ENCODE results near the gene NYAP2. TPM values are rescaled to one million over a fixed set of nuclear protein-coding genes. Genes with fewer than 3 reads are reported as not detected.

NYAP2 gene
- total RNA-seq, 1 experiment from 2014 or later = 0.05 TPM

GRCh38 chr2:225428360-225428759 is 28.9 kb downstream of the NYAP2 start:
- no peak for DNase-seq (ENCODE audit: low spot score)

DNA sequence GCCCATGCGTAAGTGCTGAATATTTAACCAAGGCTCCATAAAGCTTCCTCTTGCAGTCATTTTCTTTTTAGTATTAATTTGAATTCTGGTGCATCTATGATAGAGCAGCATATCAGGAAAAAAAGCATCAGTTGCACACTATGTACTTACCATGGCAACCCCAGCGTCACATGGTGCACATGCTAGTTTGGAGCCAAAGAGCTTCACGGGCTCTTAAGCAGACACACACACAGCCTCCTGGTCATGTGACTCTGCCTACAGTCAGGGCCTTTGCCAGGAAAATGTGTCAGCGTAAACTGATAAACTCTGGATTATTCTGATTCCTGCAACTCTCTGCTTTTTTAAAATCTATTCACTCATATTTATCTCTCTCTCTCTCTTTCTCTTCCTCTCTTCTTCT is 30.2 kb downstream of the NYAP2 start:
- no peak for DNase-seq (ENCODE audit: low spot score)

- no peak for DNase-seq (ENCODE audit: low spot score)
These were observed 31.8 kb downstream of the NYAP2 start for GRCh38 chr2:225431105-225431863.

- no peak for DNase-seq (ENCODE audit: low spot score)
These were observed 34.5 kb downstream of the NYAP2 start for GRCh38 chr2:225434014-225434413.

GRCh38 chr2:225437319-225437718 is 37.8 kb downstream of the NYAP2 start:
- DNase-seq (ENCODE audit: low spot score) = no peak

DNA sequence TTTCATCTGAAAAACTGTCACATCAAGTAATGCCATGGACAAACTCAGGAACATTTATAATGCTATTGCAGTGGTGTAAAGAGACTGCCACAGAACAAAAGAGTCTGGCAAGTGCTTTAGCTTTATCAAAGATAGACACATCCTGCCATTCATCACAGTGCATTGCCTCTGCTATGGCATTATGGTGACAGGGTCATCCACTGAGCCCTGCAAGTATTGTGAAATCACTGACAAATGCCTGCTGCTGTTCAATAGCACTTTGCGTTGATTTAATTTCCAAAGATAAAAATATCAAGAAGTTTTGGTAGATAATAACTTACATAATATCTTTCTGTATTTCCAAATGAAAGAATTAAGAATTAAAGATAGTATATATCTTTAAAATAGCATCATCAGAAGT is 38.7 kb downstream of the NYAP2 start:
- no peak for DNase-seq (ENCODE audit: low spot score)

DNA sequence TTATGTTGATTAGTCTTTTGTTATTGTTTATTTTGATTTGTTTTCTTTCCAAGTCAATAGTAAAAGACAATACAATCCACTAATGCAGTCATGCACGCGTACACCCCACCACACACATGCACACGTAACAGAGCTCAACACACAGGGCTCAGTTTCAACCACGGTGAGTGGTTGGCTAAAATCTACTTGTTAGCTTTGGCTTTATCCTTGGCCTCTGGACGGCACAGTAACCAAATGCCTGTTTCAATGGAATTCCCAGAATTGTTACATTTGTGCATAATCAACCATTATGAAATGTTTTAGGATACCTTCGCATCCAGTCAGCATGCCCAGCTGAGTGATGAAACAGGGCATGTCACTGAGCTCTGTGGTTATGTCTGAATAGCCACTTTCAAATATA is 53.2 kb downstream of the NYAP2 start:
- no peak for DNase-seq (ENCODE audit: low spot score)

GRCh38 chr2:225454412-225454811 is 54.9 kb downstream of the NYAP2 start:
- no peak for DNase-seq (ENCODE audit: low spot score)

GRCh38 chr2:225456619-225457260 is 57.2 kb downstream of the NYAP2 start:
- DNase-seq (ENCODE audit: low spot score) = no peak

DNA sequence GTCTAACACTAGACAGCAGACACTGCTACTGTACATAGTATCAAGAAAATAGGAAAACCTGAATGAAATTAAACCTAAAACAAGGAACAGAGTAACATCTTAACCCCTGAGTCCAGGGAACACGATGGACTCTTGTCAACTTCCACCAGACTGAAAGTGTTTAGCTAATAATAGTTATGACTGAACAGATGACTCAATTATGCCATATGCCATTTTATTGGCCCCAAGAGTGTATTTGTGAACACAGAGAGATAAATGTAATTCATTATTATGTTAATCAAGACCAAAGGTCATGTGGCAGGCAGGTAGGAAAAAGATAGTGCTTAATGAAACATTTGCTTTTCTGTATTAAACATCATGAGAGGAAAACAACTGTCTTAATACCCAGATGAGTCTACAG is 58.0 kb downstream of the NYAP2 start:
- DNase-seq (ENCODE audit: low spot score) = no peak

- DNase-seq (ENCODE audit: low spot score) = no peak
These were observed 59.1 kb downstream of the NYAP2 start for GRCh38 chr2:225458431-225459117.

DNA sequence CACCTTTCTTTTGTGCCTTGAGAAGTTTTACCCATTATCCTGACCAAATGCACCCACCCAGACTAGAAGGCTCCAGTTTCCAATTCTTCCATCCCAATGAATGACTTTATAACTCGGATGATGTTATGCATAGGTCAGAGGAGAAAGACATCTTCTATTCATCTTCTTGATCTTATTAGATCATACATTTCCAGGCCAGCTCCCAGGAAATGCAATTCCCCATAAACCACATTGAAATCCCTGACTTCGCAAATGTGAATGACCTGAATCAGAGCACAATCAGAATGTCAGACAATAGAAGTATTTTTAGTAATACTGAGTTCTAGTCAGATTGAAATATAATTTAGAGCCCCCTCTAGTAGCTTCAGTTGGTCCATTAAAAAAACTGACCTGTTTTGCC is 62.9 kb downstream of the NYAP2 start:
- DNase-seq (ENCODE audit: low spot score) = no peak

GRCh38 chr2:225462945-225463344 is 63.4 kb downstream of the NYAP2 start:
- DNase-seq (ENCODE audit: low spot score) = no peak

- DNase-seq (ENCODE audit: low spot score) = no peak
These were observed 63.9 kb downstream of the NYAP2 start for GRCh38 chr2:225463449-225463848.

GRCh38 chr2:225464346-225465025 is 65.0 kb downstream of the NYAP2 start:
- DNase-seq (ENCODE audit: low spot score) = no peak

DNA sequence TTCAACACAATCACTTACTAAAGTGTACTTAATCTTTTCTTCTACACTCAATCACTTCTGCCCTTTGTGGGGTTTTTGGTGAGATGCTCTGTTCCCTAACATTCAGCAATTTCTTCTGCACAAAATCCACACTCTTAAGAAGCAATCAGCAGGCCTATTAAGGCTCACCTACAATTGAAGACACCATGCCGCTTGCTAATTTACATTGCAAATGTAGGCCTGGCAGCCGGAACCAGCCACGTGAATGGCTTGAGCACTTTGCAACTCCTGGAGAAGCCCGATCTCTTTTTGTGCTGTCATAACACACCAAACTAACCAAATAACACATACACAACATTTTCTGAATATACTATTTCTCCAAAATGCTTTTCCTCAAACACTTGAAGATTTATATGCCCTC is 66.3 kb downstream of the NYAP2 start:
- no peak for DNase-seq (ENCODE audit: low spot score)

DNA sequence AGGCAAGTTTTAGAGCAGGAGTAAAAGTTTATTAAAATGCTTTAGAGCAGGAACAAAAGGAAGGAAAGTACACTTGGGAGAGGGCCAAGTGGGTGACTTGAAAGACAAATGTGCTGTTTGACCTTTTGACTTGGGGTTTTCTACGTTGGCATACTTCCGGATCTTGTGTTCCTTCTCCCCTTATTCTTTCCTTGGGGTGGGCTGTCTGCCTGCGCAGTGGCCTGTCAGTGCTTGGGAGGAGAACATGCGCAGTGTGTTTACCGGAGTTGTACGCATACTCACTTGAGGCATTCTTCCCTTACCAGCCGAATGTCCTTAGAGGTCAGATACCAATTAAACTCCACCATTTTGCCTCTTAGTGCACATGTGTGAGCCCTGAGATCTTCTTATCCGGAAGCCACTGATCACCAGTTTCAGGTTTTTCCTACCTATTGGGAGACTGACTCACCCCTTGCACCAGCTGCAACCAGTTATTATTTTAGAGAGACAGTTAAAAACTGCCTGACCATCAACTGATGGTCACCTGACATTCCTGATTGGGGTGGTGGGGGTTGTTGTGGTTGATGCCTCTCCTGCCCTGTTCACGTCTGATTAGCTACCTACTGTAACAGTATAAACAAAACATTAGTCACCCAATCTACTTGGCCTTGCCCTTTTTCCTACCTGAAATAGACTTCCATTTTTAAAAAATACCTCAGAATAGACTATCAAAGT is 67.5 kb downstream of the NYAP2 start:
- DNase-seq (ENCODE audit: low spot score) = peak; percentile 63

DNA sequence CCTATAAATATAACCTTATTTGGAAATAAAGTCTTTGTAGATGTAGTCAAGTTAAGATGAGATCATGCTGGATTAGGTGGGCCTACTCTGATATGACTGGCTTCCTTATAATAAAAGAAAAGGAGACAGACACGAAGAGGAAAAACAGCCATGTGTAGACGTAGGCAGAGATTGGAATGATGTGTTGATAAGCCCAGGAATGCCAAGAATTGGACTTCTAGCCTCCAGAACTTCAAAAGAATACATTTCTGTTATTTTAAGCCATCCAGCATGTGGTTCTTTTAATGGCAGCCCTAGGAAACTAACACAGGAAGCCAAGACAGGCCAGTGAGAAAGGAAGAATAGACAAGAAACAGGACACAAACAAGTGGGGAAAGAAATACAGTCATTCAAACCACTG is 68.6 kb downstream of the NYAP2 start:
- peak; percentile 10 for DNase-seq (ENCODE audit: low spot score)

GRCh38 chr2:225471039-225471438 is 71.5 kb downstream of the NYAP2 start:
- DNase-seq (ENCODE audit: low spot score) = peak; percentile 10

DNA sequence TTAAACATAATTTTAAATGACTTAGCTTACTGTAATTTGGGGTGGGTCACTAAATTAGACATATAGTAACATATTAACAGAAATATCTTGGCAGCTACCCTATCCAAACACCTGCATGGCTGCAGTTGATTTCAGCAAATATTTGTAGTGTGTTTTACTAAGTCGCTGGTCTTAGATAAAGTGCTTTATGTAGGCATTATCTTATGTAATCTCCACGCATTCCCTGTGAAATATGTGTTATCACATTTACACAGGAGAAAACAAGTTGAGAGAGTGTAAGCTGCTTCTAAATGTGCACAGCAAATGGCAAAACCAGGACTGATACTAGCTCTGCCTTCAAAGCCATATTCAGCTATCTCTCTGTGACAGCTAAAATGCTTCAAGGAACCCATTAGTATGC is 72.0 kb downstream of the NYAP2 start:
- DNase-seq (ENCODE audit: low spot score) = peak; percentile 68

GRCh38 chr2:225472161-225472560 is 72.7 kb downstream of the NYAP2 start:
- no peak for DNase-seq (ENCODE audit: low spot score)

DNA sequence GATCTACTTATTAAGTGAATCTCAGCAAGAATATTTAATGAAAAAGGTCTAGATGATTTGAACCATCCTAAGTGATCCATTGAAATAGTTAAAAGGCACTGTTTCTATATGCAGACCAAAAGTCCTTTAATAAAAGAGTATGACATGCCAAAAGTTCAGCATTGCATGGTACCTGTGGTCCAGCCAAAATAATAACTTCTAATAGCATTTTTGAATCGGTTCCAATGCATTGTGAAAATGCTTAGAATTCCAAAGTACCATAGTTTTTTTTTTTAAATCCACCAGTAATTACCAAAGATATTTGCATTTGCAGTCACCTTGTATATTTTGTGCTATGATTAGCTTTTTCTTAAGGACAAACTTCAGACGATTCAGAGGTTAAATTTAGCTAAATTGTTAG is 79.9 kb downstream of the NYAP2 start:
- no peak for DNase-seq (ENCODE audit: low spot score)

Data from HT-29 (cell line).